A549 (cell line): ENCODE measurements around the gene PDSS2. TPM values are rescaled to one million over a fixed set of nuclear protein-coding genes. Genes with fewer than 3 reads are reported as not detected.

Experiments
- ATAC-seq, 2 experiments: fragments of 200-7000 bp in 1 of 2; fragments of >200 bp in 1 of 2; cut with Nextera tagmentation in 1 of 2; cut with Tn5 transposase in 1 of 2; 3 replicates each; pipeline versions ENCODE4 v1.8.0 to v1.9.1; 2018 to 2020; ENCODE audit warnings: mild to moderate bottlenecking in 1 of 2, moderate library complexity in 1 of 2
- CTCF ChIA-PET: fragments of 300-600 bp; sonication (Branson Sonifier 250); formaldehyde crosslinking; extraction: SDS; loops from one replicate; lab custom pipeline; 2021; ENCODE audit warnings: antibody characterized with exemption, inconsistent platforms; lab: Yijun Ruan, JAX
- POLR2A ChIA-PET: fragments of 350-600 bp; formaldehyde crosslinking; extraction: SDS; loops from one replicate; lab custom pipeline; 2021; ENCODE audit warnings: antibody characterized with exemption, inconsistent platforms; lab: Yijun Ruan, JAX
- DNase-seq, 2 experiments: peaks; one replicate each; pipeline versions ENCODE4 v3.0.0 to v3.0.0-alpha.2; 2011 to 2016; ENCODE audit warnings: low read depth in 1 of 2, low spot score in 1 of 2
- FAIRE-seq: peaks from 2 replicates; lab custom pipeline; 2011; peaks lifted over from hg19 to GRCh38; lab: Jason Lieb, UNC
- H3K27ac ChIP-seq, 2 experiments: fragments of >200 bp; sonication (Bioruptor Twin); formaldehyde crosslinking; 3 replicates each; pipeline ENCODE4 v1.5.1; 2016 to 2017
- H3K4me1 ChIP-seq: fragments of >200 bp; sonication (Bioruptor Twin); formaldehyde crosslinking; 3 replicates; pipeline ENCODE4 v1.6.1; 2016
- H3K4me2 ChIP-seq: fragments of >200 bp; sonication (Bioruptor Twin); formaldehyde crosslinking; 3 replicates; pipeline ENCODE4 v1.6.1; 2016
- H3K4me3 ChIP-seq: fragments of >200 bp; sonication (Bioruptor Twin); formaldehyde crosslinking; 3 replicates; pipeline ENCODE4 v1.5.1; 2016
- H3K9me3 ChIP-seq: fragments of >200 bp; sonication (Bioruptor Twin); formaldehyde crosslinking; 3 replicates; pipeline ENCODE4 v1.6.1; 2016
- BCL3 ChIP-seq: fragments of >200 bp; sonication (Bioruptor Twin); formaldehyde crosslinking; IDR thresholded peaks from 3 replicates; pipeline ENCODE4 v1.6.1; 2016
- BHLHE40 ChIP-seq: IDR thresholded peaks from 2 replicates; pipeline ENCODE4 v1.6.1; 2012; ENCODE audit warnings: low read depth, low read length, inconsistent platforms
- CHD4 ChIP-seq: fragments of 200-600 bp; sonication (generic); IDR thresholded peaks from 2 replicates; pipeline ENCODE4 v1.6.1; 2016; ENCODE audit warnings: antibody characterized with exemption, mild to moderate bottlenecking, borderline replicate concordance
- CTCF ChIP-seq: fragments of >200 bp; sonication (Bioruptor Twin); formaldehyde crosslinking; IDR thresholded peaks from 3 replicates; pipeline ENCODE4 v1.5.1; 2016
- EHF ChIP-seq: fragments of 250-450 bp; sonication (Bioruptor Pico); IDR thresholded peaks from 2 replicates; pipeline ENCODE4 v1.5.0; 2020; ENCODE audit warnings: mild to moderate bottlenecking
- EP300 ChIP-seq, 2 experiments: fragments of >200 bp; sonication (Bioruptor Twin); formaldehyde crosslinking; IDR thresholded peaks; 2 replicates in 1 of 2; 3 replicates in 1 of 2; pipeline ENCODE4 v1.6.1; 2016 to 2017
- ESRRA ChIP-seq: fragments of 150-350 bp; IDR thresholded peaks from 2 replicates; pipeline ENCODE4 v1.6.1; 2014; ENCODE audit warnings: mild to moderate bottlenecking, low read length, borderline replicate concordance
- FOXS1 ChIP-seq: fragments of 250-450 bp; sonication (Bioruptor Pico); IDR thresholded peaks from 2 replicates; pipeline ENCODE4 v1.5.0; 2020; ENCODE audit warnings: mild to moderate bottlenecking, moderate library complexity
- HES2 ChIP-seq: fragments of >200 bp; sonication (Bioruptor Twin); formaldehyde crosslinking; IDR thresholded peaks from 2 replicates; pipeline ENCODE4 v1.6.1; 2016
- HMGXB4 ChIP-seq: fragments of 250-450 bp; sonication (Bioruptor Pico); IDR thresholded peaks from 2 replicates; pipeline ENCODE4 v1.5.0; 2021; ENCODE audit warnings: mild to moderate bottlenecking, moderate library complexity, borderline replicate concordance
- JUN ChIP-seq, 2 experiments: fragments of >200 bp; sonication (Bioruptor Twin); formaldehyde crosslinking; IDR thresholded peaks; 2 replicates in 1 of 2; 3 replicates in 1 of 2; pipeline ENCODE4 v1.6.1; 2016 to 2017
- KDM1A ChIP-seq: fragments of 200-600 bp; sonication (generic); IDR thresholded peaks from 2 replicates; pipeline ENCODE4 v1.6.1; 2016; ENCODE audit warnings: low read depth, mild to moderate bottlenecking
- KDM5A ChIP-seq: fragments of 200-600 bp; sonication (generic); IDR thresholded peaks from 2 replicates; pipeline ENCODE4 v1.6.1; 2016; ENCODE audit warnings: antibody characterized with exemption, mild to moderate bottlenecking
- NR3C1 ChIP-seq: fragments of >200 bp; sonication (Bioruptor Twin); formaldehyde crosslinking; IDR thresholded peaks from 3 replicates; pipeline ENCODE4 v1.6.1; 2017
- PHF8 ChIP-seq: fragments of 200-600 bp; sonication (generic); IDR thresholded peaks from 2 replicates; pipeline ENCODE4 v1.6.1; 2016; ENCODE audit warnings: low read depth, mild to moderate bottlenecking, antibody characterized with exemption, moderate library complexity, borderline replicate concordance
- POLR2A ChIP-seq: IDR thresholded peaks from 2 replicates; pipeline ENCODE4 v1.6.1; 2012; ENCODE audit warnings: mild to moderate bottlenecking, low read length
- POLR2AphosphoS2 ChIP-seq: conservative IDR thresholded peaks from 2 replicates; pipeline ENCODE4 v1.6.1; 2012; ENCODE audit warnings: low read length, improper control_type of control experiment, inconsistent platforms
- RAD21 ChIP-seq, 2 experiments: fragments of >200 bp in 1 of 2; sonication (Bioruptor Twin) in 1 of 2; formaldehyde crosslinking in 1 of 2; IDR thresholded peaks in 1 of 2; conservative IDR thresholded peaks in 1 of 2; 2 replicates in 1 of 2; 3 replicates in 1 of 2; pipeline ENCODE4 v1.6.1; 2012 to 2018; ENCODE audit warnings: inconsistent platforms in 1 of 2
- RFX5 ChIP-seq: fragments of 450-650 bp; IDR thresholded peaks from 2 replicates; pipeline ENCODE4 v1.7.1; 2014; ENCODE audit warnings: antibody characterized with exemption, mild to moderate bottlenecking, moderate library complexity
- SMC3 ChIP-seq: fragments of >200 bp; sonication (Bioruptor Twin); formaldehyde crosslinking; IDR thresholded peaks from 3 replicates; pipeline ENCODE4 v1.6.1; 2018; ENCODE audit warnings: inconsistent platforms
- SREBF2 ChIP-seq: fragments of 450-650 bp; IDR thresholded peaks from 2 replicates; pipeline ENCODE4 v1.6.1; 2014; ENCODE audit warnings: mild to moderate bottlenecking, moderate library complexity
- USF2 ChIP-seq: fragments of 450-650 bp; IDR thresholded peaks from 2 replicates; pipeline ENCODE4 v1.6.1; 2014; ENCODE audit warnings: antibody characterized with exemption
- ZNF302 ChIP-seq: fragments of 250-450 bp; sonication (Bioruptor Pico); IDR thresholded peaks from 2 replicates; pipeline ENCODE4 v1.9.0; 2021; ENCODE audit warnings: inconsistent platforms, mild to moderate bottlenecking, moderate library complexity
- WGBS: methylation state at CpG from one replicate; pipeline ENCODE4 v1.1.6; 2017; ENCODE audit errors: missing lambda C conversion rate; 5-methylcytosine and 5-hydroxymethylcytosine counted together
- polyA minus RNA-seq: library from RNA; depleted of rRNA, polyadenylated mRNA; stranded (reverse); fragments of >200 nt; gene quantifications from 2 replicates; pipeline ENCODE4 v1.2.3, GENCODE V29; 2011; rRNA and poly(A)+ RNA removed
- polyA plus RNA-seq, 4 experiments: library from polyadenylated mRNA; depleted of rRNA in 3 of 4; stranded (reverse); fragments of >200 nt; fragmentation: RNase III in 1 of 4; extraction: RNeasy Plus Mini Kit Qiagen cat#74134 plus additional on column Dnase treatment in 1 of 4; gene quantifications; 2 replicates in 3 of 4; 3 replicates in 1 of 4; pipeline ENCODE4 v1.2.3, GENCODE V29; 2011 to 2017

PDSS2 gene
- polyA plus RNA-seq (2011; rRNA removed), result 17.2 and 17.3 TPM in 2 replicates
- polyA plus RNA-seq (2012; cell fraction: cytosol; rRNA removed), result 5.4 and 7.6 TPM in 2 replicates
- polyA plus RNA-seq (2012; cell fraction: nucleus; rRNA removed), result 4.9 and 5.1 TPM in 2 replicates
- polyA plus RNA-seq (2017; fragmentation: RNase III; extraction: RNeasy Plus Mini Kit Qiagen cat#74134 plus additional on column Dnase treatment), result 7.2 to 7.9 TPM (median 7.6 TPM) in 3 replicates
- 21.7 and 24.9 TPM in 2 replicates for polyA minus RNA-seq

- POLR2A ChIA-PET, result interaction anchor here (0.5 to 1.4 kb wide), 8 partner anchors 10 to 344 kb away, joined by 3 to 10 read pairs (median 4); partner anchors contain the start of gene BEND3
- peak within 1 kb of the TSS; percentile 88 to 93 for H3K27ac ChIP-seq
- WGBS, result 0% methylated on average over 4 of the region's 46 CpGs
- FAIRE-seq, result no peak
- CTCF ChIA-PET, result interaction anchor here (0.6 to 1.6 kb wide), 12 partner anchors 11 to 586 kb away, joined by 3 to 5 read pairs (median 3); no protein-coding TSS in a partner anchor
- peaks cover 6% of the 10 kb centered on the region; the same call in 1 of the 3 replicates for H3K4me1 ChIP-seq
- peak; percentile 86 to 95 for DNase-seq
- H3K9me3 ChIP-seq, result no peaks in the 10 kb centered on the region
- H3K4me2 ChIP-seq, result peak within 1 kb of the TSS; percentile 94
- peak; percentile 97 to 98 for ATAC-seq
- peak within 1 kb of the TSS; percentile 85 for H3K4me3 ChIP-seq
- TF ChIP-seq JUN (IDR thresholded peaks at IDR 0.05) (peak; percentile 61 to 62; a peak in 3 of 5 replicates), RAD21 (conservative IDR thresholded peaks at IDR 0.05 in 1 of 2, IDR thresholded peaks at IDR 0.05 in 1 of 2) (peak in 1 of 2 experiments; percentile 14; a peak in 1 of 5 replicates), CTCF (peak; percentile 23; the same call in 1 of the 3 replicates), KDM1A (no peak), RFX5 (no peak), KDM5A (no peak), EHF (CRISPR knock-in tag) (no peak), PHF8 (peak; percentile 44; the same call in 1 of the 2 replicates), FOXS1 (CRISPR knock-in tag) (no peak), HMGXB4 (CRISPR knock-in tag) (no peak), SREBF2 (no peak), EP300 (IDR thresholded peaks at IDR 0.05) (no peak), ZNF302 (CRISPR knock-in tag) (no peak), BHLHE40 (no peak), POLR2A (peak; percentile 70), SMC3 (peak; percentile 23; the same call in 1 of the 3 replicates), ESRRA (no peak), USF2 (no peak), HES2 (no peak), CHD4 (no peak), NR3C1 (no peak), POLR2AphosphoS2 (no peak), BCL3 (peak; percentile 76; the same call in 2 of the 3 replicates)
These were observed at the start of gene PDSS2 for GRCh38 chr6:107459283-107460082. PDSS2 (minus strand) TSS chr6:107459564; CDS start chr6:107459285, 279 bp downstream.
